ENCODE data around the gene IGIP. TPM values are rescaled to one million over a fixed set of nuclear protein-coding genes. Genes with fewer than 3 reads are reported as not detected.

The IGIP gene
- total RNA-seq, 1 donor from 2014 or later = 15.9 TPM

DNA sequence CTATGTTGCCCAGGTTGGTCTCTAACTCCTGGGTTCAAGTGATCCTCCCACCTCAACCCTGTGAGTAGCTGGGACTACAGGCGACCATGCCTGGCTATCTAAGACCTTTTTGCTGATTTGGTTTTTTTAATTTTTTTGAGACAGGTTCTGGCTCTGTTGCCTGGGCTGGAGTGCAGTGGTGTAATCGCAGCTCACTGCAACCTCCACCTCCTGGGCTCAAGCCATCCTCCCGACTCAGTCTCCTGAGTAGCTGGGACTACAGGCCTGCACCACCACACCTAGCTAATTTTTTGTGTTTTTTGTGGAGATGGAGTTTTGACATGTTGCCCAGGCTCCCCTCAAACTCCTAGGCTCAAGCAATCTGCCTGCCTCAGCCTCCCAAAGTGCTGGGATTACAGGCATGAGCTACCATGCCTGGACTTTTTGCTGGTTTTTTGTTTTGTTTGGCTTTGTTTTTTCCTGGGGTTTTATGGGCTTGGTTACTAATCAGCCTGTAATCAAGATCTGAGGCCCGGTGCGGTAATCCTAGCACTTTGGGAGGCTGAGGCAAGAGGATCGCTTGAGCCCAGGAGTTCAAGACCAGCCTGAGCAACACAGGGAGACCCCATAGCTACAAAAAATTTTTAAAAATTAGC lies 52.9 kb downstream of the IGIP start:
- intact Hi-C loops (cut with DNase I) = loop anchor here (5.0 kb wide), 1 partner anchor 169 kb away; the partner anchor contains the start of gene HBEGF
- DNase-seq (ENCODE audit: low spot score) = no peak

Other genes with a start within 250 kb of the IGIP start
- gene NRG2, start 82.6 kb upstream of the IGIP start, total RNA-seq = 5.1 TPM
- 30.7 TPM for gene PURA, start 11.8 kb upstream of the IGIP start, total RNA-seq
- 111 TPM for gene CYSTM1, start 49.3 kb downstream of the IGIP start, total RNA-seq
- gene PFDN1, start 177.2 kb downstream of the IGIP start, total RNA-seq = 71.7 TPM
- gene HBEGF, start 220.7 kb downstream of the IGIP start, total RNA-seq = 73.9 TPM
- 0.19 TPM for gene SLC4A9, start 234.3 kb downstream of the IGIP start, total RNA-seq

Measured in cardiac septum (tissue), 1 donor.